Mucosa of rectum (tissue), 2 donors: Measurements from ENCODE around the gene SCFD2.
"Not testable (repeated sequence)": the region's sequence is repeated elsewhere in the genome, so short reads cannot be mapped to it uniquely, and the experiment has no call there.

Experiments used
- H3K27ac ChIP-seq, 2 donors: one replicate each; pipeline ENCODE4 v1.7.0; 2013; ENCODE audit warnings: inconsistent platforms in 2 of 2, low read depth in 2 of 2, low read length in 2 of 2
- H3K27me3 ChIP-seq, 2 donors: one replicate each; pipeline ENCODE4 v1.7.0; 2013; ENCODE audit warnings: low read length in 2 of 2; ENCODE audit not compliant: control insufficient read depth in 2 of 2, insufficient read depth in 2 of 2
- H3K36me3 ChIP-seq, 2 donors: one replicate each; pipeline ENCODE4 v1.7.0; 2013; ENCODE audit warnings: low read length in 2 of 2; ENCODE audit not compliant: control insufficient read depth in 2 of 2, insufficient read depth in 2 of 2
- H3K4me1 ChIP-seq, 2 donors: one replicate each; pipeline ENCODE4 v1.7.0; 2013; ENCODE audit warnings: low read length in 2 of 2, mild to moderate bottlenecking in 1 of 2; ENCODE audit not compliant: control insufficient read depth in 2 of 2, insufficient read depth in 2 of 2
- H3K4me3 ChIP-seq, 2 donors: one replicate each; pipeline ENCODE4 v1.7.0; 2013; ENCODE audit warnings: low read length in 2 of 2
- H3K9ac ChIP-seq, 2 donors: one replicate each; pipeline ENCODE4 v1.7.0; 2013; ENCODE audit warnings: low read length in 2 of 2, low read depth in 1 of 2, mild to moderate bottlenecking in 1 of 2
- H3K9me3 ChIP-seq, 2 donors: one replicate each; pipeline ENCODE4 v1.7.0; 2013; ENCODE audit warnings: low read length in 2 of 2; ENCODE audit not compliant: control insufficient read depth in 2 of 2
- donor health status: healthy.
- donor health status: Normal muscosa, but diverticular disease.

The SCFD2 gene

GRCh38 chr4:53346920-53347852 lies 18.7 kb downstream of the SCFD2 start:
- Histone ChIP-seq H3K9me3 (no peaks in the 10 kb centered on the region), H3K9ac (no peak overlapping the region), H3K27ac (no peak overlapping the region), H3K36me3 (peaks cover 0 to 4% of the 10 kb centered on the region in 2 donors), H3K4me3 (no peak overlapping the region), H3K27me3 (no peaks in the 10 kb centered on the region), H3K4me1 (no peaks in the 10 kb centered on the region)

- H3K36me3 ChIP-seq, H3K4me1 ChIP-seq, H3K27ac ChIP-seq, H3K9ac ChIP-seq, H3K4me3 ChIP-seq, H3K27me3 ChIP-seq, H3K9me3 ChIP-seq: not testable (repeated sequence)
These were observed 19.5 kb downstream of the SCFD2 start for GRCh38 chr4:53346392-53346791.

DNA sequence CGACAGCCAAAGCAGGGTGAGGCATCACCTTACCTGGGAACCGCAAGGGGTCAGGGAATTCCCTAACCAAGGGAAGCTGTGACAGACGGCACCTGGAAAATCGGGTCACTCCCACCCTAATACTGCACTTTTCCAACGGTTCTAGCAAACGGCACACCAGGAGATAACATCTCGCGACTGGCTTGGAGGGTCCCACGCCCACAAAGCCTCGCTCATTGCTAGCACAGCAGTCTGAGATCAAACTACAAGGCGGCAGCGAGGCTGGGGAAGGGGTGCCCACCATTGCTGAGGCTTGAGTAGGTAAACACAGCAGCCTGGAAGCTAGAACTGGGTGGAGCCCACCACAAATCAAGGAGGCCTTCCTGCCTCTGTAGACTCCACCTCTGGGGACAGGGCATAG lies 25.7 kb downstream of the SCFD2 start:
- H3K27ac ChIP-seq, H3K4me1 ChIP-seq, H3K27me3 ChIP-seq, H3K9ac ChIP-seq, H3K4me3 ChIP-seq, H3K9me3 ChIP-seq, H3K36me3 ChIP-seq: not testable (repeated sequence)

DNA sequence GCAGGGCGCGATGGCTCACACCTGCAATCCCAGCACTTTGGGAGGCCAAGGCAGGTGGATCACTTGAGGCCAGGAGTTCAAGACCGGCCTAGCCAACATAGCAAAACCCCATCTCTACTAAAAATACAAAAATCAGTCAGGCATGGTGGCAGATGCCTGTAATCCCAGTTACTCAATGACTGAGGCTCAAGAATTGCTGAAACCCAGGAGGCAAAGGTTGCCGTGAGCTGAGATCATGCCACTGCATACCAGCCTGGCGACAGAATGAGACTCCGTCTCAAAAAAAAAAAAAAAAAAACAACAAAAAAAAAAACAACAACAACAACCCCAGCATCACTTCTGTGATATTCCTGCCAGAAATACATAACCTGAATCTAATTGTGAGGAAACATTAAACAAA lies 30.9 kb downstream of the SCFD2 start:
- not testable (repeated sequence) for H3K9me3 ChIP-seq, H3K4me3 ChIP-seq, H3K27me3 ChIP-seq, H3K27ac ChIP-seq, H3K9ac ChIP-seq, H3K4me1 ChIP-seq, H3K36me3 ChIP-seq

DNA sequence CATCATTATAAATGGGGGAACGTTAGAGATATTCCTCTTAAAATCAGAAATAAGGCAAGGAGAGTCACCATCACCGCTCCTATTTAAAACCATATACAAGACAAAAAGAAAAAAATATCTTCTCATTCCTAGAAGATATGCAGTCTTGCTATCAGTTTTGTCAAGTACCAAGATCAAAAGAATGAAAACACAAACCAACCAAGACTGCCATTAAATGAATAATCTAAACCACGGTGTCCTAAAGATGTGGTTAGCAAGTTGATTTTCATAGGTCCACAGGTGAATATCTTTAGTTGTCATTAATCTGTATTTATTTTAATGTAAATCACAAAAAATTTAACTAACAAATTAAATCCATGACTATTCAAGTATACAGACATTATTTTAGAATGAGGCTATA lies 39.3 kb downstream of the SCFD2 start:
- Histone ChIP-seq H3K4me1 (no peaks in the 10 kb centered on the region), H3K36me3 (peaks cover 0 to 3% of the 10 kb centered on the region in 2 donors), H3K27me3 (no peaks in the 10 kb centered on the region), H3K9ac (no peak overlapping the region), H3K4me3 (no peak overlapping the region), H3K9me3 (no peaks in the 10 kb centered on the region), H3K27ac (no peak overlapping the region)

DNA sequence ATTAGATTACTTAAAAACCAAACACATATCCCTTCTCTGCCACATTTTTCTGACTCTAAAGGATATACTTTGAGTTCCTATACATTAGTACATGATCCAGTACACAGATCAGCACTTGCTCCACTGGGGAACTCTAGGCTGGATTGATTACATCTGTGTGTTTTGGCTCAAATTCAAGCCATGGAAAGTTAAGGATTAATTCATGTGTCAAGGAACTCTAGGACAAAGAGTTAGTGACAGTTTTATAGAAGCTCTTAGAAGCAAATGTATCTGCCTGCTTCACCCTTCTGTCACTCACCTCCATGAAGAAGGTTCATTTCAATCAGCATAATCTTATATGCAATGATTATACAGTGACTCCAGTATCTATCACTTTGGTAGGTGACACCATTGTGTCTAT lies 43.2 kb downstream of the SCFD2 start:
- peaks cover 0 to 3% of the 10 kb centered on the region in 2 donors for H3K36me3 ChIP-seq
- H3K9ac ChIP-seq, result no peak overlapping the region
- no peak overlapping the region for H3K27ac ChIP-seq
- no peaks in the 10 kb centered on the region for H3K9me3 ChIP-seq
- H3K27me3 ChIP-seq, result no peaks in the 10 kb centered on the region
- no peaks in the 10 kb centered on the region for H3K4me1 ChIP-seq
- H3K4me3 ChIP-seq, result no peak overlapping the region

DNA sequence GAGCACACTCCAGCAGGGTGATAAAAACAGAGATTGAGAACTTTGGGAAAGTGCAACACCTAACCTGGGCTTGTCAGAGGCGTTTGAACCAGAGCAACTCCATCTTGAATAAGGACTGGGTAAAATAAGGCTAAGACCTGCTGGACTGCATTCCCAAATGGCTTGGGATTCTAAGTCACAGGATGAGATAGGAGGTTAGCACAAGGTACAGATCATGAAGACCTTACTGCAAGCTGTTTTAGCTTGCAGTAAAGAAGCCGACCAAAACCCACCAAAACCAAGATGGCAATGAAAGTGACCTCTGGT lies 43.9 kb downstream of the SCFD2 start:
- Histone ChIP-seq H3K9me3 (no peaks in the 10 kb centered on the region), H3K4me3 (no peak overlapping the region), H3K4me1 (no peaks in the 10 kb centered on the region), H3K36me3 (no peaks in the 10 kb centered on the region), H3K27me3 (no peaks in the 10 kb centered on the region), H3K9ac (no peak overlapping the region), H3K27ac (no peak overlapping the region)

- Histone ChIP-seq H3K27ac (no peak overlapping the region), H3K27me3 (no peaks in the 10 kb centered on the region), H3K36me3 (no peaks in the 10 kb centered on the region), H3K9ac (no peak overlapping the region), H3K9me3 (no peaks in the 10 kb centered on the region), H3K4me3 (no peak overlapping the region), H3K4me1 (no peaks in the 10 kb centered on the region)
These were observed 44.5 kb downstream of the SCFD2 start for GRCh38 chr4:53321151-53321983.

GRCh38 chr4:53315300-53315699 lies 50.6 kb downstream of the SCFD2 start:
- no peaks in the 10 kb centered on the region for H3K9me3 ChIP-seq
- no peaks in the 10 kb centered on the region for H3K27me3 ChIP-seq
- H3K4me1 ChIP-seq, result no peaks in the 10 kb centered on the region
- H3K4me3 ChIP-seq, result no peak overlapping the region
- H3K36me3 ChIP-seq, result no peaks in the 10 kb centered on the region
- H3K27ac ChIP-seq, result no peak overlapping the region
- H3K9ac ChIP-seq, result no peak overlapping the region

DNA sequence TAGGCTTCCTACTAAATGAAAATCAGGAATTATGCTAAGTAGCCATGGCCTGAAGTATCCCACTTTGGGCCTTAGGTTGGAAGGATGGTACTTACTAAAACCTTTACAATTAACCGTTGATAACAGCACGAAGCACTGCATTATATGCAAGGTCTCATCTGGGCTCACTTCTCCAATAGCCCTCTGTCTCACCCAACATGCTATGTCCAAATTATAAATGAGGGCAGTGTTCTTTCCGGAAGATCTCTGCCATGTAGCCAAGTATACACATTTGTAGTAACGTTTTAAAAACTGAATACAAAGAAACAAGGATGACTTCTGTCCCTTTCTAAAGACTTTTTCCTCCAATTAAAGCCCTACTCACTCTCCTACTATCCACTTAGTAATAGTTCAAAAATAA lies 51.6 kb downstream of the SCFD2 start:
- H3K27ac ChIP-seq, result no peak overlapping the region

More for the DNA sequence above, 51.6 kb downstream of the SCFD2 start:
- H3K27me3 ChIP-seq, result no peaks in the 10 kb centered on the region
- no peak overlapping the region for H3K9ac ChIP-seq
- H3K36me3 ChIP-seq, result no peaks in the 10 kb centered on the region
- H3K4me1 ChIP-seq, result no peaks in the 10 kb centered on the region
- no peak overlapping the region for H3K4me3 ChIP-seq
- H3K9me3 ChIP-seq, result no peaks in the 10 kb centered on the region
